Activated naive CD8-positive, alpha-beta T cell treated with anti-CD3 and anti-CD28 coated beads for 36 hours (primary cell): ENCODE results near the gene RNU6-1. TPM values are rescaled to one million over a fixed set of nuclear protein-coding genes. Genes with fewer than 3 reads are reported as not detected.

Source experiments
- DNase-seq: peaks from one replicate; pipeline ENCODE4 v3.0.0; 2021
- H3K27ac Mint-ChIP-seq: one replicate; pipeline ENCODE4 v1.8.0; 2022; ENCODE audit warnings: mild to moderate bottlenecking, moderate library complexity, mixed read lengths
- H3K27me3 Mint-ChIP-seq: one replicate; pipeline ENCODE4 v1.8.0; 2022; ENCODE audit warnings: mild to moderate bottlenecking, mixed read lengths
- H3K36me3 Mint-ChIP-seq: one replicate; pipeline ENCODE4 v1.8.0; 2021; ENCODE audit warnings: mild to moderate bottlenecking, mixed read lengths
- H3K4me1 Mint-ChIP-seq: one replicate; pipeline ENCODE4 v1.8.0; 2021; ENCODE audit warnings: mixed read lengths
- H3K4me3 Mint-ChIP-seq: one replicate; pipeline ENCODE4 v1.8.0; 2022; ENCODE audit warnings: mild to moderate bottlenecking, moderate library complexity, mixed read lengths
- H3K9me3 Mint-ChIP-seq: one replicate; pipeline ENCODE4 v1.8.0; 2022; ENCODE audit warnings: mixed read lengths
- total RNA-seq, 2 experiments: library from RNA; stranded (reverse); gene quantifications; one replicate each; pipeline ENCODE4 v1.2.3, GENCODE V29; 2021

RNU6-1 gene
- total RNA-seq, 2 experiments from 2014 or later: not detected

DNA sequence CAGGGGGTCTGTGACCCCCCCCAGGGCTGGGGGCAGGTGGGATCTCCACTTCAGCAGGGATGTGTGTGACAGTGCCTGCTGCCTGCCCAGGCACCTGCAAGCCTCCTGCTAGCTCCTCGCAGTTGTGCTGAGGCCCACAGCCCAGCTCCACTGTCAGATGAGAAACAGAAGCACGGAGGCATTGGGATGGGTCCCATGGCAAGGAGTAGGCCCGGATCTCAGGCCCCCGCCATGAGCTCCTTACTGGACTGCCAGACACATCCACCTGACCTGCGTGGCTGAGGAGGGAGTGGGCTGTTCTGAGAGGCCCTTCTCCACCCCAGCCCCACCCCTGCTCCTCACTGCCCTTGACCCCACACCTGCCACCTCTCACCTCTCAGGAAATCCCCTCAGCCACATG is 32.7 kb downstream of the RNU6-1 start:
- H3K9me3 Mint-ChIP-seq: no peaks in the 10 kb centered on the region
- DNase-seq: no peak
- H3K36me3 Mint-ChIP-seq: peaks cover 2% of the 10 kb centered on the region
- no peak overlapping the region for H3K27ac Mint-ChIP-seq
- H3K27me3 Mint-ChIP-seq: no peaks in the 10 kb centered on the region
- H3K4me3 Mint-ChIP-seq: no peak overlapping the region
- no peaks in the 10 kb centered on the region for H3K4me1 Mint-ChIP-seq

DNA sequence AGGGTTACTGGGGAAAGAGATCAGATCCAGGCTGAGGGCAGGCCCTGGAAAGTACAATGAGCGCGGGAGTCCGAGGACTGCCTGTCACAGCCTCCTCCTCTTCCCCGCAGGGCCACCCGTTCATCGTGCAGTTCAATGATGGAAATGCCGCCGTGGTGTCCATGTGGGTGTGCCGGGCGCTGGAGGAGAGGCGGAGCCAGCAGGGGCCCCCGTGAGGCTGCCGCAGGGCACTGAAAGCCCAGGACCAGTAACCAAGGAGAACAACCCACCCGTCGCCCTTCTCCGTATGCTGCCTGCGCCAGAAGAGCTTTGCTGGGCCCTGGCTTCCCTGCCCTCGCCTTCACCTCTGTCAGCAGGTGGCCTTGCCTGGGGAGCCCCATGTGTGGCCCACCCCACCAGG is 33.3 kb downstream of the RNU6-1 start:
- Mint-ChIP-seq H3K4me1 (no peaks in the 10 kb centered on the region), H3K36me3 (peaks cover 2% of the 10 kb centered on the region), H3K4me3 (no peak overlapping the region), H3K27me3 (no peaks in the 10 kb centered on the region), H3K27ac (no peak overlapping the region), H3K9me3 (no peaks in the 10 kb centered on the region)
- DNase-seq: no peak

DNA sequence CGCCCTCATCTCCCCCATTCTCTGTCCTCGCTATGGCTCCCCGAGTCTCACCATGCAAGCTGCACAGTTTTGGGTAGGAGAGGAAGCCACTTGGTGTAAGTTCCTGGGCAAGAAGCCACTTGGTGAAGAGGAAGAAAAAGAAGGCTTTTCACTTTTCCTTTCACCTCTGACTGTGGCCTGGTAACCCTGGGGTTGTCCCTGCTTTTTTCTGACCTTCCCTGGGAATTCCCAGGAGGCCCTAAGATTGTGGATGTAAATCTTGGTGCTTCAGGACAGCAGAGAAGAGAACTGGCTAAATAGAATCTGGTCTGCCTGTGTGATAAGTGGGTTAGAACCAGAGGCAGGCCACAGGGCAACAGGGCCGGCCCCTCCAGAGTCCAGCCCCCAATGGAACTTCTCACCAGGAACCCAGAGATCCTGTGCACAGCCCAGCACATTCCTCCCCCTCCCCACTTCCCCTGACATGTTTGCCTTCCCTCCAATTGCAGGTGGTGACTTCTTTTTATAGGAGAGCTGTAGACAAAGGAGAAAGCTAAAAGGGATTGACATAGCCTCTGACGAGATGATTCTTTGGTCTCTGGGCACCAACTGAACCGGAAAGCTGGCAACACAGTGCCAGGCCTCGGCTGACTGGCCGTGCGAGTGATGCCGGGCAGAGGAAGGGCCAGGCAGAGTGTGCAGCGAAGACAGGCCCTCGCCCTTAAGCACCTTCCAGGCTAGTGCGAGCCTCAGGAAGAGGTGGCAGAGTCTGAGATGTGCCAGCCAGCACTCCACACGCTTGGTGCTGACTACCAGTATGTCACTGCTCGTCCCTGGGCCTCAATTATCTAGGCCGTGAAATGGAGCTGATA is 34.0 kb downstream of the RNU6-1 start:
- DNase-seq: no peak
- Mint-ChIP-seq H3K4me3 (no peak overlapping the region), H3K4me1 (no peaks in the 10 kb centered on the region), H3K9me3 (no peaks in the 10 kb centered on the region), H3K27me3 (no peaks in the 10 kb centered on the region), H3K27ac (no peak overlapping the region), H3K36me3 (peaks cover 2% of the 10 kb centered on the region)

DNA sequence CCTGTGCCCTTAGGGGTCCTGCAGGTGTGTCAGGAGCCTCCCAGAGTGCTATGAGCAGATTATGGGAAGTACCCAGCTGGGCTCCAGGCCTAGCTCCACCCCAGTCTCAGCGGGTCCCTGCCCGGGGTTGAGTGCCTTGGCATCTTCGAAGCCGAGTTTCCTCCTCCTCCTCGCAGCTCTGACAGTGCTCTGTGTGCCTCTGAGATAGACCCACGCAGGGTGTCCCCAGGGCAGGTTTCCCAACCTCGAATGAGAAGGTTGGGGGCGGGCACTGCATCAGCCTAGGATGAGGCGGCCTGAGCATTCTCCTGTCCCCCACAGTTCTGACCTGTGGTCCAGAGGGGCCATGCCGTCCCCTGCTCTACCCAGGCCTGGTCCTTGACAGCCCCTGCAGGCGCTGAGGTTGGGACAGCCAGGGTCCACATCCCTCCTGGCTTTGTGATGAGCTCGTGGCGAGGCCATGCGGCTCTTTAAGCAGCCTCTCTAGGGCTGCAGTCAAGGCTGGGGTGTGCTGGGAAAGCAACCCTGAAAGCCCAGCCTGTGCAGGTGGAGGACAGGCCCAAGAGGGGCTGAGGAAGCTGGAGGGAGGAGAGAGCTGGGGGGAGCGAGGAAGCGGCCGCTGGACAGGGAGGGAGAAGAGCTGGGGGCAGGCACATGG is 34.7 kb downstream of the RNU6-1 start:
- H3K4me3 Mint-ChIP-seq: no peak overlapping the region
- no peaks in the 10 kb centered on the region for H3K27me3 Mint-ChIP-seq
- no peak for DNase-seq
- no peaks in the 10 kb centered on the region for H3K4me1 Mint-ChIP-seq
- H3K9me3 Mint-ChIP-seq: no peaks in the 10 kb centered on the region
- H3K27ac Mint-ChIP-seq: no peak overlapping the region
- H3K36me3 Mint-ChIP-seq: peaks cover 2% of the 10 kb centered on the region

DNA sequence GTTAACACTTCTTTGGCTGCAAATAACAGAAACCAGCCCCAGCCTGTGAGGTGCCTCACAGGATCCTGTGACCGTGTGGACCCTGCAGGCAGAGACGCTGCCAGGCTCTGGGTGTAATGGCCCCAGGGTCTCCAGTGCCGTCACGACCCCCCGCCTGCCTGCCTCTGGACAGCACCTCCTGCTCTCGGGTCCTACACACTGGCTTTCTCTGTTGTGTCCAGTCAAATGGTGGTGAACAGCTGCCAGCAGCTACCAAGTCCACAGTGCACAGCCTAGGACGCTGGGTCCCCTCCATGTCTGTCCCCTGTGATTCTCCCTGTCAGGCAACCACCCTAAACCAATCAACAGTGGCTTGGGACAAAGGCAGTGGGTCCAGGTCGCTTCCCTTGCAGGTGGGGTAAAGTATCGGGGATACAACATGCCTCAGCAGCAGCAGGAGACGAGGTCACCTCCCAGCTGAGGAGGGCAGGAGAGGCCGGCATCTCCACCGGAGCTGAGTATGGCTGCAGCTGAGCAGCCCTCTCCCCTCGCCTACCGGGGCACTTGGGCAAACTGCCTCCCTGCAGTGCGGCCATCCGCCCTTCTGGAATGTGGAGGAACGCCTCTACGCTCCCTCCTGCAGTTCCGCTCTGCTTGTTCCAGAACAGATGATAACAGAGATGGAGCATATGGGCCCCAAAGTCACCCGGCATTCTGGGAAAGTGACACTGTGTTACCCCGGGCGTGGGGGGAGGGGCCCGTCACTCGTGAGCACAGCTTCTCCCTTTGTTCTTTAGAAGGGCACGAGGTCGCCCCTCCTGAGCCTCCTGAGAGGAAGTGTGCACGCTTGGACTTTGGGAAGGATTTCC is 35.6 kb downstream of the RNU6-1 start:
- no peaks in the 10 kb centered on the region for H3K27me3 Mint-ChIP-seq
- DNase-seq: no peak
- H3K4me3 Mint-ChIP-seq: no peak overlapping the region
- no peaks in the 10 kb centered on the region for H3K9me3 Mint-ChIP-seq
- no peak overlapping the region for H3K27ac Mint-ChIP-seq
- H3K36me3 Mint-ChIP-seq: peaks cover 2% of the 10 kb centered on the region
- H3K4me1 Mint-ChIP-seq: no peaks in the 10 kb centered on the region

DNA sequence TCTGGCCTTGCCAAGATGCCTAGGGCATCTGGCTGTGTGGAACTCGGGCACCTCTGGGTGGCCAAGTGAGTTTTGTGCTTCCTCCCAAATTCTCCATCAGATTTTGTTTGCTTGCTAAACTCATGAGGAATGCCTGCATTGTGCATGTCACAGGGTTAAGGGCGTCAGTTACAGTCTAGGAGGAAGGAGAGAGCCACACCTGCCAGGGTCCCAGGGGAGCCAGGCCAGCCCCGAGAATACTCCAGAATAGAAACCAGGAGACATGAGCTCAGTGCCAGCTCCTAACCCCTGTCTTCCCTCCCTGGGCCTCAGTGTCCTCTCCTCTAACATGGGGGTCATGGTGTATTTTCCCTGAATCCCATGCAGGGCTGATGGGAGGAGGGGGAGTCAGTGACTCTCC is 36.5 kb downstream of the RNU6-1 start:
- no peak overlapping the region for H3K27ac Mint-ChIP-seq
- H3K9me3 Mint-ChIP-seq: no peaks in the 10 kb centered on the region
- no peak overlapping the region for H3K4me3 Mint-ChIP-seq
- no peaks in the 10 kb centered on the region for H3K27me3 Mint-ChIP-seq
- peaks cover 2% of the 10 kb centered on the region for H3K36me3 Mint-ChIP-seq
- no peak for DNase-seq
- no peaks in the 10 kb centered on the region for H3K4me1 Mint-ChIP-seq

DNA sequence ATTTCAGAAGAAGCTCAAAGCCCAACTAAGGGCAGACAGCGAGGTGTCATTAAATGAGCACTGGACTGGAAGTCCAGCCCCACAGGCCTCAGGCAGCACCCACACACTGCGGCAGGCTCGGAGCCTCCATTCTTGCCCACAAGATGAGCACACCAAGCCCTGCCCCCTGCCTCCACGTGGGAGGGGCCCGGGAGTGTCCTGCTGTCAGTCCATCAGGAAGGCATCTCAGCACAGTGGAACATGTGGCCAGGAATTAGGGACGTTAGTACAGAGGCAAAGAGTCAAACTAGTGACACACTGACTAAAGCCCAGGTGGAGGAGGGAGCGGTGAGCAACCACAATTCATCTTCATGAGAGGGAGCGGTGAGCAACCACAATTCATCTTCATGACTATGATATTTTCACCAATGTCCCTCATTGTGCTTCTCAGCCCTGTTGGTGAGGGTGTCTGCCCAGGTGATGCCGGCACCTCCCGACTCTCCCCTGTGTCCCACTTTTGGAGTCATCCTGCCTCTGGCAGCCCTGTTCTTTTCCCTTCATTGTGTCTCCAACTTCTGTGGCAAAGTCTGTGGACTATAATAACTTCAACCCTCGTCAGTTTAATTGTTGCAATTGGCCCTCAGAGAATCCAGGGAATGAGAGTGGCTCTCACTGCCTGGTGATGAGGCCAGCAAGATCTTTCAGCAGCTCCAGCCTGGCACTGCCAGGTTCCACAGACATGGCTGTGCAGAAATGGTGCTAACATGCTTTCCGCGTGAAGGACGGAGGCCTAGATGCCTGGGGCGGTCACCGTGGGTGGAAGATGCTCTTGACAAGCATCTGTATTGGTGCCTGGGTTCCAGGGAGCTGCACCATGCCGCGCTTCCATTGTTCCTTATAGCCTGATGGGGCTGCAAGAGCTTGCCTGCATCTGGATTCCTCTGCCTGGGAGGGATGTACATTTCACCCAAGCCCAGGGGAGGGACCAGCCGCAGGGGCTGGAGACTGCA is 37.6 kb downstream of the RNU6-1 start:
- no peak for DNase-seq
- H3K27me3 Mint-ChIP-seq: no peaks in the 10 kb centered on the region
- no peak overlapping the region for H3K27ac Mint-ChIP-seq
- H3K9me3 Mint-ChIP-seq: no peaks in the 10 kb centered on the region
- no peak overlapping the region for H3K4me3 Mint-ChIP-seq
- no peaks in the 10 kb centered on the region for H3K36me3 Mint-ChIP-seq
- no peaks in the 10 kb centered on the region for H3K4me1 Mint-ChIP-seq

DNA sequence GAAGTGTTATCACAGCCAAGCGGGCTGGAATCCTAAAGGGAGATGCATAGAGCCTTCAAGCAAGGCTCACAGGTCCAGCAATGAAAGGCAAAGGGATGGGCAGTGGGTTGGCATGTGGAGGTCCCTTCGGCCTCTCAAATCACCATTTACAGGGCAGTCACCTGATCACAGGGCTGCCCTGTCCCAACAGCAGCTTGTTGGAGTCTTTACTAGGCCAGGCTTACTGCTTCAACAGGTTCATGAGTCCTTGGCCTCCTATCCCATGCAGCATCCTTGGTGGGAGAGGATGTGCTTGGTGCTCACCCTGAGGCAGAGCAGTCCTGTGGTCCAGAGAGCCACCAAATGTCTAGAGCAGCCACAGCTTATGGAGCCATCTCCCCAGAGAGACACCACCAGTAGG is 38.7 kb downstream of the RNU6-1 start:
- H3K9me3 Mint-ChIP-seq: no peaks in the 10 kb centered on the region
- peaks cover 1% of the 10 kb centered on the region for H3K36me3 Mint-ChIP-seq
- no peak overlapping the region for H3K27ac Mint-ChIP-seq
- H3K4me1 Mint-ChIP-seq: no peaks in the 10 kb centered on the region
- H3K4me3 Mint-ChIP-seq: no peak overlapping the region
- no peak for DNase-seq
- no peaks in the 10 kb centered on the region for H3K27me3 Mint-ChIP-seq

DNA sequence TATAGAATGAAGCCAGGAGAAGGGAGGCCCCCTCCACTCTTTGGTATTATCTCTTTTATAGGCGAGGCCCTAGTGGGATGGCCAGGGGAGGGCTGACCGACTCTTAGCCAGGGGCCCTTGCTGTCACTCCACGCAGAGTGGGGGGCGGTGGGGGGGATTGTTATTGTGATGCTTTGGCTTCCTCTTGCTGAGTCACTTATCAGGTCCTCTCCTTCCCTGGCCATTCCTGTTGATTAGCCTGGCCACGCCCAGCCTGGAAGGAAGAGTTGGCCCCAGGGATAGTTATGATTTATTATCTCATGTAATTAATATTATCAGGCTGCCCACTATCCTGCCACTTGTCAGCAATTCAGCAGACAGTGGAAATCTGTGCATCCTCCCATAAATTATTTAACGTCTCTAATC is 40.0 kb downstream of the RNU6-1 start:
- peaks cover 3% of the 10 kb centered on the region for H3K9me3 Mint-ChIP-seq
- H3K4me3 Mint-ChIP-seq: no peak overlapping the region
- no peak for DNase-seq
- H3K27ac Mint-ChIP-seq: no peak overlapping the region
- peaks cover 9% of the 10 kb centered on the region for H3K36me3 Mint-ChIP-seq
- H3K27me3 Mint-ChIP-seq: no peaks in the 10 kb centered on the region
- peaks cover 3% of the 10 kb centered on the region for H3K4me1 Mint-ChIP-seq

DNA sequence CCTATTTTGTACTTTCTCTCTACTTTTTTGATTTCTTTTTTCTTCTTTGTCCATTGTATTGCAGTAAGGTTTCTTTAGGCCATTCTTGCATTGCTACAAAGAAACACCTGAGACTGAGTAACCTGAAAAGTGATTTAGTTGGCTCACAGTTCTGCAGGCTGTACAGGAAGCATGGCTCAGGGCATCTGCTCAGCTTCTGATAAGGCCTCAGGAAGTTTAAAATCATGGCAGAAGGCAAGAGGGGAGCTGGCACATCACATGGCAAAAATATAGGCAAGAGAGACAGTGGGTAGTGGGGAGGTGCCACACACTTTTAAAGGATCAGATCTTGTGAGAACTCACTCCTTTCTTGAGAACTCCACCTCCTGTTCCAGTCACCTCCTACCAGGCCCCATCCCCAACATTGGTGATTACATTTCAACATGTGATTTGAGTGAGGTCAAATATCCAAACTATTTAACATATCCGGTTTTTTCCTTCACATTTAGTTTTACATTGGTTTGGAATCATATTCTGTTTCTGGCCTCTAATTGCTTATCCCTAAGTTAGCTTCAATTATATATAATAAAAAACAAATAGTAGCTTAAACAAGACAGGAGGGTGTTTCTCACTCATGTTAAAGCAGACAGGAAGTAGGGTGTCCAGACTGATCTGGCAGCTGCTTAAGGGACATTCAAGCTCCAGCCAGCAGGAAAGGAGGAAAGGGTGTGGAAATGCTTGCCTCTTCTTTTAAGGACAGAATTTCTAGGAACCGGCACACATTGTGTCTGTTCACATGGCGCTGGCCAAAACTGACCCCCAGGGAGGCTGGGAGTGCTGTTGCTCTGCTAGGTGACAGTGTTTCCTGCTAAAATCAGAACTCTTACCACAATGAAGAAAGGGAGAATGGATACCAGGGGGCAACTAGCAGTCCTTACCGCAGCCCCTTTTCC is 43.4 kb downstream of the RNU6-1 start:
- Mint-ChIP-seq H3K27me3 (no peaks in the 10 kb centered on the region), H3K4me3 (no peak overlapping the region), H3K4me1 (peaks cover 8% of the 10 kb centered on the region), H3K27ac (no peak overlapping the region), H3K9me3 (peaks cover 6% of the 10 kb centered on the region), H3K36me3 (peaks cover 20% of the 10 kb centered on the region)
- no peak for DNase-seq

DNA sequence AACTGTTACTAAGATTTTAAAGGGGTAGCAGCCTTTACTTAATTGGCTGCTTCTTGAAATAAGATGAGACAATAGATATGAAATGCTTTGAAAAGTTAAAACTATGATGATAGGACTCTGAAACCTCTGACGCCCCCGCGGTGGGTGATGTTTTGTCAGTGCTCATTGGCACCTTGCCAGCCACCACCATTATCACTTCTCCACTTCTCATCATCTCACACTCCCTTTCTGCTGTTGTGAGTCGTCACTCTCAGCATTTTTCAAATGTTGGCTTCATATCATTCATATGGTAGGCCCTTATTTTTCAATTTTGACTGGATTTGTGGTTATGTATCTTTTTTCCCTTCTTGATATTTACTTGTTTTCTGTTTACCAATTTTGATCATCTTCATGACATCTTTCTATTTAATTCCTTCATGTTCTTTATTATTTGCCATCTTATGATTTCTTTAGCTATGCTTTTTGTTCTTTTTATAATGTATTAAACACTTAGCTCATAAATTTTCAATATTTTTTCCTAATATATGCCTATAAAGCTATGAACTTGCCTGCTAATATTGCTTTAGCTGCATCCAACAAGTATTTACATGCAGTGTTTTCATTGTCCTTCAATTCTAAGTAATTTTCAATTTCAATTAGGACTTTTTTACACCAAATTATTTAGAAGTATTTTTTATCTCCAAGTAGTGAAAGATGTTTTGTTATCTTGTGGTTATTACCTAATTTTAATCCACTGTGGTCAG is 44.8 kb downstream of the RNU6-1 start:
- peaks cover 6% of the 10 kb centered on the region for H3K9me3 Mint-ChIP-seq

DNA sequence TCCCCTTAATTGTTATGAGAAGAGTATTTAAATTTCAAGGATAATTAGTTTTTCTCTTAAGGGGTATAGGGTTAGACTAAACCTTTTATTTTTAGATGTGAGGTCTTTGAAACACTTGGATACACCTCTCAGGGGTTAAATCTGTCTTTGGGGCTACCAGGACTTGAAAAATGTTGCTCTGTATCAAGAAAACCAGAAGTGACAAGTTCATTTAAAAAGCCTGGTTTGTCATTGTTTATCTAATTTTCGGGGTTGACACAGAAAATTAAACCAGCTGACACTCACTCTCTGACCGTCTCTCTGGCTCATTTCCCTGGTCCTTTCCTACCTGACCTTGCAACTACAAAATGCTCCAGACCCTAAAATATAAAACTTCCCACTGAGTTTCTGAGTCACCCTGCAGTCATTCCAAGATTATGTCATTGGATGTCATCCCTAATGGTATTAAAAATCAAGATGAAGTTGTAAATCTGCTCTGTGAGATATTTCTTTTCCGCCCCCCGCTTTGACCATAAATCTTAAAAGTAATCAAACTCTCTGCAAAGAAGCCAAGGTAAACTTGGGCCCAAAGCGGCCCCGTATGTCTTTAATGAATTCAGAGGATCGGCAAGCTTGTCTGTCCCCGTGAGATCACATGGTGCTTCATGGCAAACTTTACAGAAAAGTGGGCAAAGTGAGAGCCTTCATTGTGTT is 47.4 kb downstream of the RNU6-1 start:
- Mint-ChIP-seq H3K27ac (no peak overlapping the region), H3K36me3 (peaks cover 25% of the 10 kb centered on the region), H3K27me3 (no peaks in the 10 kb centered on the region), H3K4me3 (no peak overlapping the region), H3K4me1 (peaks cover 8% of the 10 kb centered on the region), H3K9me3 (peaks cover 6% of the 10 kb centered on the region)
- DNase-seq: no peak

More for the DNA sequence above, 44.8 kb downstream of the RNU6-1 start:
- Mint-ChIP-seq H3K4me1 (peaks cover 8% of the 10 kb centered on the region), H3K36me3 (peaks cover 24% of the 10 kb centered on the region), H3K27ac (no peak overlapping the region), H3K4me3 (no peak overlapping the region), H3K27me3 (no peaks in the 10 kb centered on the region)
- peak; percentile 41 for DNase-seq
